GM12873 (cell line): ENCODE measurements around the gene MRM2.

ENCODE experiments used
- TF ChIP-seq, protein P1 (sequence below): IDR thresholded peaks from 2 replicates; pipeline ENCODE4 v1.5.1; 2012; ENCODE audit warnings: low read depth, mild to moderate bottlenecking, moderate library complexity, low read length, control low read depth; ENCODE audit not compliant: insufficient read depth; ENCODE audit errors: missing control alignments

Gene MRM2

GRCh38 chr7:2231992-2232765 lies 9.8 kb downstream of the MRM2 start:
- TF ChIP-seq, protein P1, sequence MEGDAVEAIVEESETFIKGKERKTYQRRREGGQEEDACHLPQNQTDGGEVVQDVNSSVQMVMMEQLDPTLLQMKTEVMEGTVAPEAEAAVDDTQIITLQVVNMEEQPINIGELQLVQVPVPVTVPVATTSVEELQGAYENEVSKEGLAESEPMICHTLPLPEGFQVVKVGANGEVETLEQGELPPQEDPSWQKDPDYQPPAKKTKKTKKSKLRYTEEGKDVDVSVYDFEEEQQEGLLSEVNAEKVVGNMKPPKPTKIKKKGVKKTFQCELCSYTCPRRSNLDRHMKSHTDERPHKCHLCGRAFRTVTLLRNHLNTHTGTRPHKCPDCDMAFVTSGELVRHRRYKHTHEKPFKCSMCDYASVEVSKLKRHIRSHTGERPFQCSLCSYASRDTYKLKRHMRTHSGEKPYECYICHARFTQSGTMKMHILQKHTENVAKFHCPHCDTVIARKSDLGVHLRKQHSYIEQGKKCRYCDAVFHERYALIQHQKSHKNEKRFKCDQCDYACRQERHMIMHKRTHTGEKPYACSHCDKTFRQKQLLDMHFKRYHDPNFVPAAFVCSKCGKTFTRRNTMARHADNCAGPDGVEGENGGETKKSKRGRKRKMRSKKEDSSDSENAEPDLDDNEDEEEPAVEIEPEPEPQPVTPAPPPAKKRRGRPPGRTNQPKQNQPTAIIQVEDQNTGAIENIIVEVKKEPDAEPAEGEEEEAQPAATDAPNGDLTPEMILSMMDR: no peak

DNA sequence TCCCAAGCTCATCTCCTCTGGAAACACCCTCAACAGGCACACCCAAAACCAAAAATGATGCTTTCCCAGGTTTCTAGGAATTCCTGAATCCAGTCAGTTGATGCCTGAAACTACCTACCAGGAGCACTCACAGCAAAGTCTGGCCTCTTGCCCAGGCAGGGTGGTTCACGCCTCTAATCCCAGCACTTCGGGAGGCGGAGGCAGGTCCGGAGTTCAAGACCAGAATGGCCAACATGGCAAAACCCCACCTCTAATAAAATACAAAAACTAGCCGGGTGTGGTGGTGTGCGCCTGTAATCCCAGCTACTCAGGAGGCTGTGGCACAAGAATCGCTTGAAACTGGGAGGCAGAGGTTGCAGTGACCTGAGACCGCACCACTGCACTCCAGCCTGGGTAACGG lies 11.1 kb downstream of the MRM2 start:
- TF ChIP-seq, protein P1: no peak

GRCh38 chr7:2230226-2230625 lies 11.8 kb downstream of the MRM2 start:
- TF ChIP-seq, protein P1: no peak

- TF ChIP-seq, protein P1: no peak
These were observed 12.5 kb downstream of the MRM2 start for GRCh38 chr7:2229467-2229866.

DNA sequence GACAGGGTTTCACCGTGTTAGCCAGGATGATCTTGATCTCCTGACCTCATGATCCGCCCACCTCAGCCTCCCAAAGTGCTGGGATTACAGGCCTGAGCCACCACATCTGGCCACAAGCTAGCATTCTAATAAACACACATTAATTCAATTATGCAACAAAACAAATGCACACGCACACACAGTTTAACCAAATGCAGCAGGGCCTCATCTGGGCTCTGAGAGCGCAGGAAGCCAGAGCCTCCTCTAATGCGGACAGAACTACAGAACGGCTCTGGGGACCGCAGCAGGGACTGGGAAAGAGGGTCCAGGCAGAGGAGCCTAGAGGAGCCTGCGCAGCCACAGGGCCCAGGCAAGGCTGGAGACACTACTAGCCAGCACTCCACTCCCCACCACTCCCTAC lies 13.1 kb downstream of the MRM2 start:
- TF ChIP-seq, protein P1: no peak

DNA sequence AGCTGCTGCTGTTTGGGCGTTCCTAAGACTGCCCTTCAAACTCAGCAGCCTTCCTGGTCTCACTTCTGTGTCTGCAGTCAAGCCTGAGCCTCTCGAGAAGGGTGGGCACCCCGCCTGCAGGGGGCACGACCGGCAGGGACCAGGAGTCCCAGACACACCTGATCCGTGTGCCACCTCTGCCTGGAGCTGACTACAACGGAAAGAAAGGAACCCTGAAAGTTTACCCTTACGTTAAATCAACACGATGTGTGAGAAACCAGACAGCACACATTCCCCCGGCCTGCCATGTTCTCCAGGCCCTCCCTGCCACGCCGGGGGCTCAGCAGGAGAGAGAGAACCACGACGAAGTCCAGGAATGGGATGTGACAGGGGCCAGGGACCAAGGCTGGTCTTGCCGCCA lies 14.3 kb downstream of the MRM2 start:
- TF ChIP-seq, protein P1: no peak

DNA sequence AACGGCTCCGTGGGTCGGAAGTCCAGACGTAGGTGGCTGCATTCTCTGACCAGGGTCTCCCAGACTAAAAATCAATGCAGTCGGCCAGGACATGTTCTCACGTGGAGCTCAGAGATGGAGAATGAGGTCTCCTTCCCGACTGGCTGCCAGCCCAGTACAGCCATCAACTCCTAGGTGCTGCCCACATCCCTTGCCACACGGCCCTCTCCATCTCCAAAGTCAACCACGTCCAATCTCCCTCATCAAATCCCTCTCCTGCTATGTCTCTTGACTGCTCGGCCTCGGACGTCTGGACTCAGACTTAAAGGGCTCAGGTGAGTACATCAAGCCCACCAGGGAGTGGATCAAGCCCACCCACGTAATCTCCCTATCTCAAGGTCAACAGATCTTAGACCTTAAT lies 16.2 kb downstream of the MRM2 start:
- TF ChIP-seq, protein P1: no peak

GRCh38 chr7:2225336-2225735 lies 16.7 kb downstream of the MRM2 start:
- TF ChIP-seq, protein P1: no peak
